WTC11 (cell line): Measurements from ENCODE around the gene SLA2. TPM values are rescaled to one million over a fixed set of nuclear protein-coding genes. Genes with fewer than 3 reads are reported as not detected.

Source experiments
- ATAC-seq: fragments of 200-7000 bp; cut with Tn5 transposase; 2 replicates; pipeline ENCODE4 v1.10.0; 2021; ENCODE audit warnings: mild to moderate bottlenecking, moderate library complexity
- CTCF ChIA-PET: fragments of 300-600 bp; sonication (Branson Sonifier 250); formaldehyde crosslinking; loops from one replicate; lab custom pipeline; 2021; ENCODE audit warnings: antibody characterized with exemption; lab: Charles Lee
- POLR2A ChIA-PET: fragments of 350-600 bp; sonication (Branson Sonifier 250); formaldehyde crosslinking; loops from one replicate; lab custom pipeline; 2021; ENCODE audit warnings: antibody characterized with exemption; lab: Charles Lee
- DNase-seq: peaks from one replicate; pipeline ENCODE4 v3.0.0; 2021; ENCODE audit warnings: low spot score
- H3K27ac Mint-ChIP-seq: 2 replicates; pipeline ENCODE4 v1.8.0; 2021; ENCODE audit warnings: mixed read lengths
- H3K27me3 Mint-ChIP-seq: 2 replicates; pipeline ENCODE4 v1.8.0; 2021; ENCODE audit warnings: low read depth, mild to moderate bottlenecking, moderate library complexity, mixed read lengths
- H3K36me3 Mint-ChIP-seq: 2 replicates; pipeline ENCODE4 v1.8.0; 2021; ENCODE audit warnings: mixed read lengths
- H3K4me1 Mint-ChIP-seq: 2 replicates; pipeline ENCODE4 v1.8.0; 2022; ENCODE audit warnings: mixed read lengths
- H3K4me3 Mint-ChIP-seq: 2 replicates; pipeline ENCODE4 v1.8.0; 2021; ENCODE audit warnings: mild to moderate bottlenecking, moderate library complexity, mixed read lengths
- H3K9me3 Mint-ChIP-seq: 2 replicates; pipeline ENCODE4 v1.8.0; 2021; ENCODE audit warnings: mixed read lengths
- E2F4 ChIP-seq: sonication (generic); formaldehyde crosslinking; IDR thresholded peaks from 2 replicates; pipeline ENCODE4 v1.8.1; 2022; ENCODE audit warnings: low read depth, mild to moderate bottlenecking, moderate library complexity, missing genetic modification reagents, borderline replicate concordance
- ETV6 ChIP-seq: sonication (generic); formaldehyde crosslinking; IDR thresholded peaks from 2 replicates; pipeline ENCODE4 v1.8.1; 2022; ENCODE audit warnings: mild to moderate bottlenecking, missing genetic modification reagents
- FOXP1 ChIP-seq: sonication (generic); formaldehyde crosslinking; IDR thresholded peaks from 2 replicates; pipeline ENCODE4 v1.8.0; 2022; ENCODE audit warnings: missing genetic modification reagents, mild to moderate bottlenecking, moderate library complexity, borderline replicate concordance
- GTF2I ChIP-seq: fragments of 250-450 bp; sonication (Bioruptor Pico); conservative IDR thresholded peaks from 2 replicates; pipeline ENCODE4 v1.4.0; 2021; ENCODE audit warnings: mild to moderate bottlenecking
- MXD4 ChIP-seq: fragments of 250-450 bp; sonication (Bioruptor Pico); IDR thresholded peaks from 2 replicates; pipeline ENCODE4 v1.8.0; 2021; ENCODE audit warnings: mild to moderate bottlenecking, moderate library complexity, borderline replicate concordance
- NR3C1 ChIP-seq: sonication (generic); formaldehyde crosslinking; conservative IDR thresholded peaks from 2 replicates; pipeline ENCODE4 v1.8.1; 2023; ENCODE audit warnings: low read depth, mild to moderate bottlenecking, missing genetic modification reagents
- PRRX2 ChIP-seq: fragments of 250-450 bp; sonication (Bioruptor Pico); IDR thresholded peaks from 2 replicates; pipeline ENCODE4 v1.8.0; 2021; ENCODE audit warnings: mild to moderate bottlenecking
- SMAD3 ChIP-seq: sonication (generic); formaldehyde crosslinking; IDR thresholded peaks from 2 replicates; pipeline ENCODE4 v1.8.0; 2022; ENCODE audit warnings: missing genetic modification reagents, mild to moderate bottlenecking, borderline replicate concordance
- ZMAT4 ChIP-seq: fragments of 250-450 bp; sonication (Bioruptor Pico); IDR thresholded peaks from 2 replicates; pipeline ENCODE4 v1.9.0; 2021; ENCODE audit warnings: mild to moderate bottlenecking
- ZNF281 ChIP-seq: sonication (generic); formaldehyde crosslinking; IDR thresholded peaks from 2 replicates; pipeline ENCODE4 v1.8.0; 2023; ENCODE audit warnings: mild to moderate bottlenecking, missing genetic modification reagents
- ZNF532 ChIP-seq: fragments of 250-450 bp; sonication (Bioruptor Pico); IDR thresholded peaks from 2 replicates; pipeline ENCODE4 v1.9.0; 2021; ENCODE audit warnings: mild to moderate bottlenecking, borderline replicate concordance
- total RNA-seq: library from RNA; stranded (reverse); gene quantifications from 3 replicates; pipeline ENCODE4 v1.2.3, GENCODE V29; 2021
- TF ChIP-seq, protein P1 (sequence below): sonication (generic); formaldehyde crosslinking; IDR thresholded peaks from 2 replicates; pipeline ENCODE4 v1.8.1; 2023; ENCODE audit warnings: mild to moderate bottlenecking, missing genetic modification reagents, moderate library complexity
- TF ChIP-seq, protein P2 (sequence below): fragments of 200-600 bp; IDR thresholded peaks from 2 replicates; pipeline ENCODE4 v1.8.0; 2022; ENCODE audit warnings: antibody characterized with exemption
- TF ChIP-seq, protein P3 (sequence below): fragments of 250-450 bp; sonication (Bioruptor Pico); IDR thresholded peaks from 2 replicates; pipeline ENCODE4 v1.9.0; 2021; ENCODE audit warnings: mild to moderate bottlenecking
- TF ChIP-seq, protein P4 (sequence below): sonication (generic); formaldehyde crosslinking; IDR thresholded peaks from 2 replicates; pipeline ENCODE4 v1.8.1; 2023; ENCODE audit warnings: mild to moderate bottlenecking, missing genetic modification reagents, moderate library complexity

SLA2 gene
- total RNA-seq, 1 experiment from 2014 or later = 0.17 TPM

DNA sequence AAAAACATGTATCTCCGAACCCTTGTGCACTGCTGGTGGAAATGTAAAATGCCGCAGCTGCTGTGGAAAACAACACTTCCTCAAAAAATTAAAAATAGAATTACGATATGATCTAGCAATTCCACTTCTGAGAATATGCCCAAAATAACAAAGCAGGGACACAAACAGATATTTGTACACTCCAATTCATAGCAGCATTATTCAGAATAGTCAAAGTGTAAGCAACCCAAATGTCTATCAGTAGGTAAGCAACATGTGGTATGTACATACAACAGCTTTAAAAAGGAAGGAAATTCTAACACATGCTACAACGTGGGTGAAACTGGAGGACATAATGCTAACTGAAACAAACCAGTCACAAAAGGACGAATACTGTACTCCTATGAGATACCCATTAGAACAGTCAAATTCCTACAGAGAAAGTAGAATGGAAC lies 46.1 kb downstream of the SLA2 start:
- Mint-ChIP-seq H3K4me1 (peaks cover 23% of the 10 kb centered on the region), H3K4me3 (no peak overlapping the region), H3K27me3 (no peaks in the 10 kb centered on the region; the same call in 1 of the 2 replicates), H3K27ac (no peak overlapping the region), H3K9me3 (no peaks in the 10 kb centered on the region)
- CTCF ChIA-PET = interaction anchor here (1.4 kb wide), 2 partner anchors 8 to 22 kb away, joined by 3 to 4 read pairs; no protein-coding TSS in a partner anchor
- TF ChIP-seq FOXP1 (CRISPR knock-in tag) (no peak), PRRX2 (no peak), ZNF281 (no peak), MXD4 (CRISPR knock-in tag) (no peak), GTF2I (CRISPR knock-in tag) (no peak), ZMAT4 (CRISPR knock-in tag) (no peak), SMAD3 (CRISPR knock-in tag) (no peak), NR3C1 (CRISPR knock-in tag) (no peak), ZNF532 (CRISPR knock-in tag) (no peak), E2F4 (no peak), ETV6 (CRISPR knock-in tag) (no peak)
- TF ChIP-seq, protein P1, sequence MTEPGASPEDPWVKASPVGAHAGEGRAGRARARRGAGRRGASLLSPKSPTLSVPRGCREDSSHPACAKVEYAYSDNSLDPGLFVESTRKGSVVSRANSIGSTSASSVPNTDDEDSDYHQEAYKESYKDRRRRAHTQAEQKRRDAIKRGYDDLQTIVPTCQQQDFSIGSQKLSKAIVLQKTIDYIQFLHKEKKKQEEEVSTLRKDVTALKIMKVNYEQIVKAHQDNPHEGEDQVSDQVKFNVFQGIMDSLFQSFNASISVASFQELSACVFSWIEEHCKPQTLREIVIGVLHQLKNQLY = no peak
- TF ChIP-seq, protein P2, sequence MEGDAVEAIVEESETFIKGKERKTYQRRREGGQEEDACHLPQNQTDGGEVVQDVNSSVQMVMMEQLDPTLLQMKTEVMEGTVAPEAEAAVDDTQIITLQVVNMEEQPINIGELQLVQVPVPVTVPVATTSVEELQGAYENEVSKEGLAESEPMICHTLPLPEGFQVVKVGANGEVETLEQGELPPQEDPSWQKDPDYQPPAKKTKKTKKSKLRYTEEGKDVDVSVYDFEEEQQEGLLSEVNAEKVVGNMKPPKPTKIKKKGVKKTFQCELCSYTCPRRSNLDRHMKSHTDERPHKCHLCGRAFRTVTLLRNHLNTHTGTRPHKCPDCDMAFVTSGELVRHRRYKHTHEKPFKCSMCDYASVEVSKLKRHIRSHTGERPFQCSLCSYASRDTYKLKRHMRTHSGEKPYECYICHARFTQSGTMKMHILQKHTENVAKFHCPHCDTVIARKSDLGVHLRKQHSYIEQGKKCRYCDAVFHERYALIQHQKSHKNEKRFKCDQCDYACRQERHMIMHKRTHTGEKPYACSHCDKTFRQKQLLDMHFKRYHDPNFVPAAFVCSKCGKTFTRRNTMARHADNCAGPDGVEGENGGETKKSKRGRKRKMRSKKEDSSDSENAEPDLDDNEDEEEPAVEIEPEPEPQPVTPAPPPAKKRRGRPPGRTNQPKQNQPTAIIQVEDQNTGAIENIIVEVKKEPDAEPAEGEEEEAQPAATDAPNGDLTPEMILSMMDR = no peak
- TF ChIP-seq, protein P3, sequence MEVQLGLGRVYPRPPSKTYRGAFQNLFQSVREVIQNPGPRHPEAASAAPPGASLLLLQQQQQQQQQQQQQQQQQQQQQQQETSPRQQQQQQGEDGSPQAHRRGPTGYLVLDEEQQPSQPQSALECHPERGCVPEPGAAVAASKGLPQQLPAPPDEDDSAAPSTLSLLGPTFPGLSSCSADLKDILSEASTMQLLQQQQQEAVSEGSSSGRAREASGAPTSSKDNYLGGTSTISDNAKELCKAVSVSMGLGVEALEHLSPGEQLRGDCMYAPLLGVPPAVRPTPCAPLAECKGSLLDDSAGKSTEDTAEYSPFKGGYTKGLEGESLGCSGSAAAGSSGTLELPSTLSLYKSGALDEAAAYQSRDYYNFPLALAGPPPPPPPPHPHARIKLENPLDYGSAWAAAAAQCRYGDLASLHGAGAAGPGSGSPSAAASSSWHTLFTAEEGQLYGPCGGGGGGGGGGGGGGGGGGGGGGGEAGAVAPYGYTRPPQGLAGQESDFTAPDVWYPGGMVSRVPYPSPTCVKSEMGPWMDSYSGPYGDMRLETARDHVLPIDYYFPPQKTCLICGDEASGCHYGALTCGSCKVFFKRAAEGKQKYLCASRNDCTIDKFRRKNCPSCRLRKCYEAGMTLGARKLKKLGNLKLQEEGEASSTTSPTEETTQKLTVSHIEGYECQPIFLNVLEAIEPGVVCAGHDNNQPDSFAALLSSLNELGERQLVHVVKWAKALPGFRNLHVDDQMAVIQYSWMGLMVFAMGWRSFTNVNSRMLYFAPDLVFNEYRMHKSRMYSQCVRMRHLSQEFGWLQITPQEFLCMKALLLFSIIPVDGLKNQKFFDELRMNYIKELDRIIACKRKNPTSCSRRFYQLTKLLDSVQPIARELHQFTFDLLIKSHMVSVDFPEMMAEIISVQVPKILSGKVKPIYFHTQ (CRISPR knock-in tag) = no peak
- TF ChIP-seq, protein P4, sequence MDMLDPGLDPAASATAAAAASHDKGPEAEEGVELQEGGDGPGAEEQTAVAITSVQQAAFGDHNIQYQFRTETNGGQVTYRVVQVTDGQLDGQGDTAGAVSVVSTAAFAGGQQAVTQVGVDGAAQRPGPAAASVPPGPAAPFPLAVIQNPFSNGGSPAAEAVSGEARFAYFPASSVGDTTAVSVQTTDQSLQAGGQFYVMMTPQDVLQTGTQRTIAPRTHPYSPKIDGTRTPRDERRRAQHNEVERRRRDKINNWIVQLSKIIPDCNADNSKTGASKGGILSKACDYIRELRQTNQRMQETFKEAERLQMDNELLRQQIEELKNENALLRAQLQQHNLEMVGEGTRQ (CRISPR knock-in tag) = no peak
- TF ChIP-seq, all 79 proteins: peak for 0
- DNase-seq (no peak), ATAC-seq (no peak)
- peaks cover 4% of the 10 kb centered on the region; the same call in 1 of the 2 replicates for H3K36me3 Mint-ChIP-seq
- POLR2A ChIA-PET = no interaction called here
